Hippocampal formation (tissue), 2 donors: ENCODE data around the gene RNF19B.

Experiments used
- DNase-seq, 2 donors: peaks; one replicate each; lab custom pipeline; 2025; lab: John Stamatoyannopoulos, UW

The RNF19B gene

DNA sequence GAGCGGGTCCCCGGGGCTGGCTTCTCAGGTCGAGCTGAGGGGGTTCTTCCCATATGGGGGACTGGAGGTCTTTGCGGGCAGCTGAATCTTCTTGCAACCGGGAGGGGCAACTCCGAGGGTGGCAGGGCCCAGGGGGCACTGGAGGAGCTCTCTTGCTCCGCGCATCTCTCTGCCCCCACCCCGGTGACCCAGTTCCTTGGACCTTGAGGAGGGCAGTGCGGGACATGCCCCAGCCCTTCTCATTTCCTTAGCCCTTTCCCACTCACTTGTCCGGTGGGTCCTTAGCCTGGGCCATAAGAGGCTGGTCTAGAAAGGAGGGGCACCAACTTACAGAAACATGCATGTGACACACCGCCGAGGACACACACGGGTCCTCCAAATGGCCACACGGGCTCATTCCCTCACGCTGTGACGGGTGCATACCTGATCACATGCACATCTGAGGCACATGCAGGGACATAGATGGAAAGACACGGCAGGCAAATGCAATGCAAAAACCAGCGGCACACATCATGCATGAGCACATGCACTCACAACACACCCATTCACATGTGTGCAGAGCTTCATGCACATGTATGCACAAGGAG, 77.7 kb downstream of the RNF19B start:
- no peak for DNase-seq
